Adrenal gland (tissue), 5 donors: ENCODE results near the gene LPCAT1.

Experiments
- CTCF ChIP-seq, 6 experiments: fragments of 450-650 bp in 4 of 6; fragments of 200-600 bp in 2 of 6; sonication (generic) in 1 of 6; IDR thresholded peaks; 1 replicate in 5 of 6; 2 replicates in 1 of 6; pipeline versions ENCODE4 v1.5.1 to v1.8.0; 2016 to 2021; ENCODE audit warnings: antibody characterized with exemption in 6 of 6, mild to moderate bottlenecking in 2 of 6, moderate library complexity in 1 of 6
- POLR2A ChIP-seq, 2 donors: fragments of 450-650 bp; IDR thresholded peaks; one replicate each; pipeline ENCODE4 v1.6.1; 2017; ENCODE audit warnings: antibody characterized with exemption in 2 of 2, mild to moderate bottlenecking in 2 of 2, moderate library complexity in 1 of 2
- donor health status: DM: no; HTN: no; CAD: no.

- TF ChIP-seq CTCF (IDR thresholded peaks at IDR 0.05) (no peak), POLR2A (IDR thresholded peaks at IDR 0.05) (no peak)
Measured at GRCh38 chr5:1488882-1489680, 34.7 kb downstream of the LPCAT1 start.
